Caco-2 (cell line): ENCODE data around the gene MKX. TPM values are rescaled to one million over a fixed set of nuclear protein-coding genes. Genes with fewer than 3 reads are reported as not detected.

Source experiments
- BruUV-seq: library from RNA; stranded (reverse); fragments of 400-500 nt; replicated peaks from 2 replicates; lab custom pipeline; 2021; lab: Mats Ljungman, UMichigan
- CTCF ChIA-PET: fragments of 300-600 bp; sonication (Branson Sonifier 250); formaldehyde crosslinking; loops from one replicate; lab custom pipeline; 2022; ENCODE audit warnings: antibody characterized with exemption; lab: Charles Lee
- POLR2A ChIA-PET: fragments of 300-600 bp; sonication (Branson Sonifier 250); formaldehyde crosslinking; loops from one replicate; lab custom pipeline; 2022; ENCODE audit warnings: antibody characterized with exemption; lab: Charles Lee
- DNase-seq, 2 experiments: peaks; one replicate each; pipeline versions ENCODE4 v3.0.0 to v3.0.0-alpha.2; 2020 to 2022
- H3K27me3 ChIP-seq: replicated peaks from 2 replicates; pipeline ENCODE4 v1.6.0; 2011; ENCODE audit warnings: low read length; ENCODE audit not compliant: control insufficient read depth, insufficient read depth
- H3K36me3 ChIP-seq: 2 replicates; pipeline ENCODE4 v1.5.1; 2011; ENCODE audit warnings: low read length; ENCODE audit not compliant: control insufficient read depth, insufficient read depth
- H3K4me1 ChIP-seq: fragments of 250-450 bp; sonication (Bioruptor Pico); 2 replicates; pipeline ENCODE4 v1.5.1; 2020; ENCODE audit warnings: mild to moderate bottlenecking
- H3K4me3 ChIP-seq: 2 replicates; pipeline ENCODE4 v1.5.1; 2011; ENCODE audit warnings: low read depth, mild to moderate bottlenecking, control low read depth, low read length
- H3K9me3 ChIP-seq: fragments of 250-450 bp; sonication (Bioruptor Pico); 2 replicates; pipeline ENCODE4 v1.5.1; 2020; ENCODE audit warnings: mild to moderate bottlenecking, moderate library complexity
- H3K27ac Mint-ChIP-seq: one replicate; pipeline ENCODE4 v1.8.0; 2022; ENCODE audit warnings: mixed read lengths; ENCODE audit not compliant: unreplicated experiment
- H3K27me3 Mint-ChIP-seq: one replicate; pipeline ENCODE4 v1.8.0; 2022; ENCODE audit warnings: mixed read lengths; ENCODE audit not compliant: insufficient read depth, unreplicated experiment
- H3K36me3 Mint-ChIP-seq: one replicate; pipeline ENCODE4 v1.8.0; 2022; ENCODE audit warnings: mild to moderate bottlenecking, mixed read lengths; ENCODE audit not compliant: insufficient read depth, unreplicated experiment
- H3K4me1 Mint-ChIP-seq: one replicate; pipeline ENCODE4 v1.8.0; 2022; ENCODE audit warnings: low read depth, mixed read lengths; ENCODE audit not compliant: unreplicated experiment
- H3K4me3 Mint-ChIP-seq: one replicate; pipeline ENCODE4 v1.8.0; 2022; ENCODE audit warnings: mild to moderate bottlenecking, moderate library complexity, mixed read lengths; ENCODE audit not compliant: unreplicated experiment
- H3K9me3 Mint-ChIP-seq: one replicate; pipeline ENCODE4 v1.8.0; 2022; ENCODE audit warnings: mixed read lengths; ENCODE audit not compliant: unreplicated experiment
- CTCF ChIP-seq, 2 experiments: fragments of 200-600 bp in 1 of 2; IDR thresholded peaks; 1 replicate in 1 of 2; 2 replicates in 1 of 2; pipeline versions ENCODE4 v1.5.1 to v1.8.0; 2011 to 2022; ENCODE audit warnings: antibody characterized with exemption in 1 of 2, control low read depth in 1 of 2, inconsistent platforms in 1 of 2, low read depth in 1 of 2, low read length in 1 of 2, mild to moderate bottlenecking in 1 of 2, moderate library complexity in 1 of 2; ENCODE audit not compliant: insufficient read depth in 1 of 2, severe bottlenecking in 1 of 2, unreplicated experiment in 1 of 2
- intact Hi-C: fragments of 100-400 bp; cut with micrococcal nuclease; formaldehyde crosslinking; loops from one replicate; pipeline ENCODE4 v1.10.0; 2022; ENCODE audit not compliant: unreplicated experiment
- total RNA-seq: library from RNA; stranded (reverse); gene quantifications from 2 replicates; pipeline ENCODE4 v1.2.3, GENCODE V29; 2022

MKX gene
- total RNA-seq, 1 experiment from 2014 or later, result 0.64 TPM

GRCh38 chr10:27748601-27749000 lies 3.0 kb upstream of the MKX start:
- BruUV-seq, result no TSS peak
- Histone ChIP-seq H3K27me3 (peaks cover 1% of the 10 kb centered on the region), H3K9me3 (no peaks in the 10 kb centered on the region), H3K36me3 (no peaks in the 10 kb centered on the region), H3K4me3 (no peak overlapping the region), H3K4me1 (peaks cover 13% of the 10 kb centered on the region)
- TF ChIP-seq CTCF (IDR thresholded peaks at IDR 0.05; ENCODE audit: insufficient read depth in 1 of 2, low read depth in 1 of 2, low read length in 1 of 2, severe bottlenecking in 1 of 2, unreplicated experiment in 1 of 2), result no peak
- Mint-ChIP-seq H3K4me1 (peaks cover 5% of the 10 kb centered on the region), H3K9me3 (no peaks in the 10 kb centered on the region), H3K36me3 (no peaks in the 10 kb centered on the region), H3K4me3 (no peak overlapping the region), H3K27ac (no peak overlapping the region), H3K27me3 (peaks cover 55% of the 10 kb centered on the region)
- intact Hi-C loops, result no loop called here
- DNase-seq, result no peak
- ChIA-PET CTCF (interaction anchor here (0.6 kb wide), 1 partner anchor 193 kb away, joined by 3 read pairs; no protein-coding TSS in a partner anchor), POLR2A (no interaction called here)

GRCh38 chr10:27747096-27747451 lies 1.5 kb upstream of the MKX start:
- DNase-seq, result no peak
- no peak for TF ChIP-seq CTCF (IDR thresholded peaks at IDR 0.05; ENCODE audit: insufficient read depth in 1 of 2, low read depth in 1 of 2, low read length in 1 of 2, severe bottlenecking in 1 of 2, unreplicated experiment in 1 of 2)
- peaks cover 21% of the 10 kb centered on the region for H3K4me1 ChIP-seq
- Mint-ChIP-seq H3K4me1 (peaks cover 5% of the 10 kb centered on the region), H3K36me3 (no peaks in the 10 kb centered on the region), H3K9me3 (no peaks in the 10 kb centered on the region), H3K27ac (no peak overlapping the region), H3K27me3 (peaks cover 47% of the 10 kb centered on the region), H3K4me3 (no peak overlapping the region)
- H3K4me3 ChIP-seq, result no peak overlapping the region
- POLR2A ChIA-PET, result no interaction called here
- no peaks in the 10 kb centered on the region for H3K36me3 ChIP-seq
- CTCF ChIA-PET, result no interaction called here
- no TSS peak for BruUV-seq
- intact Hi-C loops, result no loop called here
- H3K27me3 ChIP-seq, result peaks cover 11% of the 10 kb centered on the region
- no peaks in the 10 kb centered on the region for H3K9me3 ChIP-seq

- CTCF ChIA-PET, result no interaction called here
- BruUV-seq, result no TSS peak
- no peak for DNase-seq
- POLR2A ChIA-PET, result no interaction called here
- TF ChIP-seq CTCF (IDR thresholded peaks at IDR 0.05; ENCODE audit: insufficient read depth in 1 of 2, low read depth in 1 of 2, low read length in 1 of 2, severe bottlenecking in 1 of 2, unreplicated experiment in 1 of 2), result no peak
- peaks cover 5% of the 10 kb centered on the region for H3K4me1 Mint-ChIP-seq
- intact Hi-C loops, result no loop called here
- H3K27ac Mint-ChIP-seq, result no peak overlapping the region
- H3K9me3 ChIP-seq, result no peaks in the 10 kb centered on the region
- H3K9me3 Mint-ChIP-seq, result no peaks in the 10 kb centered on the region
- peaks cover 42% of the 10 kb centered on the region for H3K27me3 Mint-ChIP-seq
- peaks cover 11% of the 10 kb centered on the region for H3K27me3 ChIP-seq
- H3K36me3 ChIP-seq, result no peaks in the 10 kb centered on the region
- no peak overlapping the region for H3K4me3 Mint-ChIP-seq
- H3K4me1 ChIP-seq, result peaks cover 25% of the 10 kb centered on the region
- H3K4me3 ChIP-seq, result no peak overlapping the region
- no peaks in the 10 kb centered on the region for H3K36me3 Mint-ChIP-seq
Observed at GRCh38 chr10:27746397-27747095, 927 bp upstream of the MKX start.
